HG03378 (cell line): ENCODE results near the gene TRIP4.

Experiments
- ATAC-seq: cut with Tn5 transposase; IDR thresholded peaks from one replicate; pipeline ENCODE4 v1.9.1; 2021; ENCODE audit warnings: mild to moderate bottlenecking, moderate library complexity; ENCODE audit not compliant: unreplicated experiment

TRIP4 gene

GRCh38 chr15:64444836-64445235 lies 57.2 kb downstream of the TRIP4 start:
- no peak for ATAC-seq

GRCh38 chr15:64447536-64448315 lies 60.1 kb downstream of the TRIP4 start:
- ATAC-seq: no peak

- no peak for ATAC-seq
Measured at GRCh38 chr15:64452988-64453688, 65.5 kb downstream of the TRIP4 start.

GRCh38 chr15:64453689-64454037 lies 66.0 kb downstream of the TRIP4 start:
- no peak for ATAC-seq

GRCh38 chr15:64454282-64454681 lies 66.6 kb downstream of the TRIP4 start:
- no peak for ATAC-seq

- ATAC-seq: no peak
Measured at GRCh38 chr15:64455961-64456371, 68.3 kb downstream of the TRIP4 start.

- no peak for ATAC-seq
Measured at GRCh38 chr15:64456634-64457108, 69.0 kb downstream of the TRIP4 start.

GRCh38 chr15:64459066-64459781 lies 71.6 kb downstream of the TRIP4 start:
- no peak for ATAC-seq

GRCh38 chr15:64460206-64460723 lies 72.6 kb downstream of the TRIP4 start, which contains the start of gene ZNF609:
ZNF609 (plus strand) TSS chr15:64460578; CDS start chr15:64499420, 38,842 bp downstream.
- ATAC-seq: no peak

GRCh38 chr15:64460724-64461720 lies 73.4 kb downstream of the TRIP4 start:
- no peak for ATAC-seq

- ATAC-seq: no peak
Measured at GRCh38 chr15:64461721-64462162, 74.1 kb downstream of the TRIP4 start.

GRCh38 chr15:64462492-64462891 lies 74.9 kb downstream of the TRIP4 start:
- no peak for ATAC-seq

GRCh38 chr15:64464276-64465005 lies 76.8 kb downstream of the TRIP4 start:
- ATAC-seq: no peak

- no peak for ATAC-seq
Measured at GRCh38 chr15:64466408-64467141, 78.9 kb downstream of the TRIP4 start.

- no peak for ATAC-seq
Measured at GRCh38 chr15:64472161-64472560, 84.5 kb downstream of the TRIP4 start.

- ATAC-seq: no peak
Measured at GRCh38 chr15:64474846-64475245, 87.2 kb downstream of the TRIP4 start.

- ATAC-seq: no peak
Measured at GRCh38 chr15:64476550-64476949, 88.9 kb downstream of the TRIP4 start.

GRCh38 chr15:64478863-64479262 lies 91.2 kb downstream of the TRIP4 start:
- ATAC-seq: no peak

- ATAC-seq: no peak
Measured at GRCh38 chr15:64480891-64481290, 93.3 kb downstream of the TRIP4 start.
